ENCODE results near the gene GSE1.

GSE1 gene

GRCh38 chr16:85662976-85663830, 50.1 kb downstream of the GSE1 start:
- no peak for DNase-seq (ENCODE audit: low read depth)
- no peak overlapping the region for H3K4me3 ChIP-seq (ENCODE audit: low read depth, low read length)

DNA sequence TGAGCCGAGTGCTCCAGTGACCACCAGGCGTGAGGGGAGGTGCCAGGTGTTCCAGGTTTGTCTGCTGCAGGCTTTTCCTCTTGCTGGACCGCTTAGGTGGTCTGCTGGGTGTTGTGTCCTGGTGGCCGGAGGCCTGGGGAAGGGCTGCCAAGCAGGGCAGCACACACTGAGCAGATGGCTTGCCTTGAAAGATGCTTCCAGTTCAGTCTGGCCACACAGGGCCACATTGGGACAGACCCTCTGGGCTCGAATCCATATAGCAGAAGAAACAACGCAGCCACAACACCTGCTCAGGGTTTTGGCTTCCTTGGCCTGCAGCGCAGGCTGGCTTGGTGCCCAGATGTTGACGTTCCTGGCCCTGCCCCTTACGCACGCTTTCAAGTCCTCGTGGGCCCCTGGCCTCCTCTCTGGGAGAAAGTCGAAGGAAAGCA, 50.8 kb downstream of the GSE1 start:
- no peak for DNase-seq (ENCODE audit: low read depth)
- H3K4me3 ChIP-seq (ENCODE audit: low read depth, low read length): no peak overlapping the region

GRCh38 chr16:85664580-85665372, 51.7 kb downstream of the GSE1 start:
- DNase-seq (ENCODE audit: low read depth): no peak

DNA sequence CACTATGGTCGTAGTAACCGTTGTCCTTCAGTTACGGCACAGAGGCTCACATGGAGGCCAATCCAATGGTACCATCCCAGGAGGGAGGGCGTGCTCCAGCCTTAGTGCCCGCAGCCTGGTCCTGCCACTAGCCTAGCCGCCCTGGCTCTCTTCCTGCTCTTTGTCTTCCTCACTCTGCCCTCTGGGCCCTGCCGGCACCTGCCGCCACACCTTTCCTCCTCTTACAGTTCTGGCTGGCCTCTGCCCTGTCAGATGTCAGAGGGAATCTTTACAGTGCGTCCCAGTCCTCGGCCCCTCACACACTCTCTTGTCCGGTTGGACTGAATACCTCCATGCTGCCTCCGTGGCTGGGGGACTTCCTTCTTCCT, 52.2 kb downstream of the GSE1 start:
- H3K4me3 ChIP-seq (ENCODE audit: low read depth, low read length): no peak overlapping the region
- DNase-seq (ENCODE audit: low read depth): no peak

More at GRCh38 chr16:85664580-85665372, 51.7 kb downstream of the GSE1 start:
- H3K4me3 ChIP-seq (ENCODE audit: low read depth, low read length): no peak overlapping the region

DNA sequence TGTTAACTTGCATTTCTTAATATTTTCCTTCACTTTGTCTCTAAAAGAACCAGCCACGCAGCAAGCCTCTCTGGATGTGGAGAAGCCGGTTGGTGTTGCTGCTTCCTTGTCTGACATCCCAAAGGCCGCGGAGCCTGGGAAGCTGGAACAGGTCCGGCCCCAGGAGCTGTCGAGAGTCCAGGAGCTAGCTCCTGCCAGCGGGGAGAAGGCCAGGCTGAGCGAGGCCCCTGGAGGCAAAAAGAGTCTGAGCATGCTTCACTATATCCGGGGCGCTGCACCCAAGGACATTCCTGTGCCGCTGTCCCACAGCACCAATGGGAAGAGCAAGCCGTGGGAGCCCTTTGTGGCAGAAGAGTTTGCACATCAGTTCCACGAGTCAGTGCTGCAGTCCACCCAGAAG, 52.8 kb downstream of the GSE1 start:
- no peak overlapping the region for H3K4me3 ChIP-seq (ENCODE audit: low read depth, low read length)
- no peak for DNase-seq (ENCODE audit: low read depth)

DNA sequence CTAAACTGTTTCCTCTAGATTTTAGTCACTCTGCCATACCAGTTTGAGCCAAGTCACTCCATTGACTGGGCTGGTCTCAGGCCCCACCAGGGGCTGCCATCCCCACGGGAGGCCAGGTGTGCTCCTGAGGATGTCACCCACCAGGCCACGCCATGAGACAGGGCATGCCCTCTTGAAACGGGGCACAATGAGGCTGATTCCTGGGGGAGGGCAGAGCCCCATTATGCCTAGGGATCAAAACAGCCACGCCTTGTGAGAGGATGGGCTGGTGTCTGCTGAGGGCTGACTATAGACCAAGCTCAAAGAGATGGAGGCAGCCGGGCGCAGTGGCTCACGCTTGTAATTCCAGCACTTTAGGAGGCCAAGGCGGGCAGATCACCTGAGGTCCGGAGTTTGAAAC, 54.1 kb downstream of the GSE1 start:
- no peak for DNase-seq (ENCODE audit: low read depth)
- H3K4me3 ChIP-seq (ENCODE audit: low read depth, low read length): no peak overlapping the region

- no peak overlapping the region for H3K4me3 ChIP-seq (ENCODE audit: low read depth, low read length)
- no peak for DNase-seq (ENCODE audit: low read depth)
Observed at GRCh38 chr16:85667841-85668413, 54.8 kb downstream of the GSE1 start.

DNA sequence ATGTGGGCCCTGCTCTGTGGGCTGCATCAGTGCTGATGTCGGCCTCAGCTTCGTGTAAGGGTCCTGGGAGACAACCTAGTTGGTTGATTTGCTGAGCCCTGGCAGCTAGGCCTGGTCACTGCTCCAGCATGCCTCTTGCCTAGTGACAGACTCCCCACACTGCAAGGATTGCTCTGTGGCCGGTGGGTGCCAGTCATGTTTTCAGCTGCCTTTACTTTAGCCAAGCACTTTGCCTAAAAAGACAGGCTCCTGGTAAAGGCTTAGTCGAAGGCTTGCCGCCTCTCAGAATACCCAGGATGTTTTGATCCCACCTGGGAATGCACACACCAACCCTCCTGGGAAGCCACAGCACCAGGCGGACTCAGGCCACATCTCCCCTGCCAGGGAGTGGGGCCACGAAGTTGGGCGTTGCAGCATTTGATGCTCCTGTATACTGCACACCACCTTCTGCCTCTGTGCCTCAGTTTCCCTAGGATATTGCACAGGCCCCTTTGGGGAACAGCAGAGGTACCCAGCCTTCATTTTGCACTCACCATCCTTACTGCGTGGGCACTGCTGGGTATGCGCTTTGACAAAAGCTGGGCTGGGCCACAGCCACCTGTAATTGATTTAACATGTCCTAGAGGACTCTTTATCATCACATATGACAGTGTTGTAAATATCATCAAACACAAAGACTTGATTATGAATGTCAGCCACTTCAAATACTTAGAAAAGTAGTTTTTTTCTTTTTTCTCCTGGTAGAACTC, 55.7 kb downstream of the GSE1 start:
- no peak overlapping the region for H3K4me3 ChIP-seq (ENCODE audit: low read depth, low read length)
- no peak for DNase-seq (ENCODE audit: low read depth)

DNA sequence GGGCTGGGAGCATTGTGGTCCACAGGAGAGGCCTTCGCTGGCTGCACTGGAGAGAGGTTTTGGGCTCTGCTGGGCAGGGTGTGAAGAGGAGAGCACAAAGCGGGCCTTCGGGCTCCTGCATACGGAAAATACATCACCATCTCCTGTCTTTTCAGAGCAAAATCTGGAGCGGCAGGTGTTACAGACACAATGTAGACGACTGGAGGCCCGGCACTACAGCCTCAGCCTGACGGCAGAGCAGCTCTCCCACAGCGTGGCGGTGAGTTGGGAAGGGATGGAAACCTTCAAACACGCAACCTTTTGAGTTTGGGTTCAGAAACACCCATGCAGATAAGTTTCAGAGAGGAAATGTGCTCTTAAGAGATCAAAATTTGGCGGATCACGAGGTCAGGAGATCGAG, 57.7 kb downstream of the GSE1 start:
- H3K4me3 ChIP-seq (ENCODE audit: low read depth, low read length): no peak overlapping the region

GRCh38 chr16:85673529-85674417, 60.7 kb downstream of the GSE1 start:
- no peak overlapping the region for H3K4me3 ChIP-seq (ENCODE audit: low read depth, low read length)

More for the DNA sequence above, 57.7 kb downstream of the GSE1 start:
- no peak for DNase-seq (ENCODE audit: low read depth)

GRCh38 chr16:85674418-85674755, 61.3 kb downstream of the GSE1 start:
- no peak overlapping the region for H3K4me3 ChIP-seq (ENCODE audit: low read depth, low read length)
- DNase-seq (ENCODE audit: low read depth): no peak

More at GRCh38 chr16:85673529-85674417, 60.7 kb downstream of the GSE1 start:
- peak; percentile 57 for DNase-seq (ENCODE audit: low read depth)

- H3K4me3 ChIP-seq (ENCODE audit: low read depth, low read length): no peak overlapping the region
- DNase-seq (ENCODE audit: low read depth): no peak
Observed at GRCh38 chr16:85674828-85675227, 61.7 kb downstream of the GSE1 start.

- DNase-seq (ENCODE audit: low read depth): no peak
Observed at GRCh38 chr16:85675251-85675874, 62.2 kb downstream of the GSE1 start.

GRCh38 chr16:85676466-85676865, 63.3 kb downstream of the GSE1 start:
- no peak overlapping the region for H3K4me3 ChIP-seq (ENCODE audit: low read depth, low read length)
- DNase-seq (ENCODE audit: low read depth): no peak

More at GRCh38 chr16:85675251-85675874, 62.2 kb downstream of the GSE1 start:
- no peak overlapping the region for H3K4me3 ChIP-seq (ENCODE audit: low read depth, low read length)

DNA sequence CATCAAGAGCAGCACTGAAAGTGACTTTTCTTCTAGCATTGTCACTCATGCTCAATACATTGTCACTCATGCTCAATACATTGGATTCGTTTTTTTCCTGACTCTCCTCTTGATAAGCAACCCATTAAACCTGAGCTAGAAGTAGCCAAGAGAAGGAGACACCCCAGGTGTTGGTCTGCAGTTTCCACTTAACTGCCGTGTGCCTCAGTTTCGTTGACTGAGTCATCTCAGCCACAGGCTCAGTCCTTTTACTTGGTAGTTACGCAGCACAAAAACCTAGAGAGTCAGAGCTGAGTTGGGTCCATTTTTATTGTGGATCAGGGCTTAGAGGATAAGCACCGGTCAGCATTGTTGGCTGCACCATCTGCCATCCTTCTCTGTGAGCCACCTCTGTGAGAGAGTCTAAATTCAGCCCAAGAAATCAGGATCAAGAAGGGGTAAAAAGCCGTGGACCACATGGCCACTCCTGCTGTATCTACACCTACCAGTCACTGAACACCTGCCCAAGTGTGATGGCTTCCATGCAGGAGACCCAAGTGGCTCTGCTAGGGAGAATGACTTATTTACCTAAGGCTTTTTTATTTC, 64.4 kb downstream of the GSE1 start:
- DNase-seq (ENCODE audit: low read depth): no peak
- H3K4me3 ChIP-seq (ENCODE audit: low read depth, low read length): no peak overlapping the region

DNA sequence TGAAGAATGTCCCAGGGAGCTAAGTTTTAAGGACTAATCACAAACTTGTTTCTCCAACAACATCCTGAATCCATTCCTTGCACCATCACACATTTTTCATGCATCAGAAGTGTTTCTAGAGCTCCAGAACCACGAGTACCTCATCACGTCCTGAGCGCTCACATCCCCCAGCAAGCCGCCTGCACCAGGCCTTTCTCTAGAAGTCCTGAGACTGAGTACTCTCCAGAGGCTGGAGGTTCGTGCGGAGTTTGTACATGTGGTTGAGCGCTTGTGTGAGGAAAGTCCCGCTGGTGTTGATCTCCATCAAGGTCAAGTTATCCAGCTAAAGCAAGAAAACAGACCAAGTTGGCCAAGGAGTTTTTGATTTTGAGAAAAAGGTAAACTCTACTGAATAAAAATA, 64.9 kb downstream of the GSE1 start:
- DNase-seq (ENCODE audit: low read depth): no peak
- no peak overlapping the region for H3K4me3 ChIP-seq (ENCODE audit: low read depth, low read length)

DNA sequence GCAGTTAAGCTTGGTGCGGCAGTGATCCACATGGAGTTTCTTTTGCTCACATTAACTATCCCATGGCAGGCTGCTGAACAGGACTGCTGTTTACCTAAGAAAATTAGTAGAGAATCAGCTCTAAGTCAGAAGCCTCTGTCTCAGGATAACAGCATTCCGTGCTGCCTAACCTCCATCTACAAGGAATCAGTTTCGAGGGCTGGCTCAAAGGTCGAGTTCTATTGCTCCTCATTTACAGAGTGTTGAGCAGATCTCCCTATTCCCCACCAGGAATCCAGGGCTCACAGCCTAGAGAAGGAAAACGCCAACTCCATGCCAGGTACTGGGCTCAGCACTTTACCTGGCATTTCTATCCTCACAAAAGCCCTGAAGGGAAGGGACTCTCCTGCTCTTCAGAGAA, 65.7 kb downstream of the GSE1 start:
- DNase-seq (ENCODE audit: low read depth): no peak

GRCh38 chr16:85679870-85680269, 66.7 kb downstream of the GSE1 start:
- no peak overlapping the region for H3K4me3 ChIP-seq (ENCODE audit: low read depth, low read length)
- DNase-seq (ENCODE audit: low read depth): no peak

More for the DNA sequence above, 65.7 kb downstream of the GSE1 start:
- H3K4me3 ChIP-seq (ENCODE audit: low read depth, low read length): no peak overlapping the region
